Muscle layer of duodenum (tissue), 2 donors: ENCODE results near the gene BICDL2.
A peak's percentile ranks its signal among the peaks of the same experiment; 100 is the strongest.

Experiments
- H3K27ac ChIP-seq: one replicate; pipeline ENCODE4 v1.7.0; 2013; ENCODE audit warnings: mild to moderate bottlenecking, low read length
- H3K27me3 ChIP-seq: one replicate; pipeline ENCODE4 v1.7.0; 2013; ENCODE audit warnings: low read depth, mild to moderate bottlenecking, control low read depth, low read length
- H3K36me3 ChIP-seq, 2 donors: one replicate each; pipeline ENCODE4 v1.7.0; 2013; ENCODE audit warnings: low read length in 2 of 2, control low read depth in 1 of 2, mild to moderate bottlenecking in 1 of 2; ENCODE audit not compliant: insufficient read depth in 2 of 2, control insufficient read depth in 1 of 2
- H3K4me1 ChIP-seq, 2 donors: one replicate each; pipeline ENCODE4 v1.7.0; 2013; ENCODE audit warnings: low read length in 2 of 2, mild to moderate bottlenecking in 2 of 2, control low read depth in 1 of 2, moderate library complexity in 1 of 2; ENCODE audit not compliant: insufficient read depth in 2 of 2, control insufficient read depth in 1 of 2
- H3K4me3 ChIP-seq, 2 donors: one replicate each; pipeline ENCODE4 v1.7.0; 2013; ENCODE audit warnings: low read length in 2 of 2, low read depth in 1 of 2, mild to moderate bottlenecking in 1 of 2
- H3K9me3 ChIP-seq, 2 donors: one replicate each; pipeline ENCODE4 v1.7.0; 2013; ENCODE audit warnings: low read length in 2 of 2, control low read depth in 1 of 2, mild to moderate bottlenecking in 1 of 2; ENCODE audit not compliant: control insufficient read depth in 1 of 2
- donor health status: healthy.

The BICDL2 gene

DNA sequence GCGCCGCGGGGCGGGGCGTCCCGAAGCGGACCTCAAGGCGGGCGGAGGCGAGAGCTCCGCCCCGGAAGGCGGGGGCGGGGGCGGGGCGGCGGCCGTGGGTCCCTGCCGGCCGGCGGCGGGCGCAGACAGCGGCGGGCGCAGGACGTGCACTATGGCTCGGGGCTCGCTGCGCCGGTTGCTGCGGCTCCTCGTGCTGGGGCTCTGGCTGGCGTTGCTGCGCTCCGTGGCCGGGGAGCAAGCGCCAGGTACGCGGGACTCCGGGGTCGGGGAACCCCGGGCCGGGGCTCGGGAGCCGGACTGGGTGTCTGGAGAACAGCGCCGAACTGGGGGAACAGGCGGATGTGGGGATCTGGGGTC, 16.5 kb downstream of the BICDL2 start, which contains the start of gene TNFRSF12A:
Gene TNFRSF12A (plus strand): TSS at position 122 of the 357 bp plus-strand sequence. CDS start 30 bp downstream, at position 152.
- peaks cover 3 to 24% of the 10 kb centered on the region in 2 donors for H3K36me3 ChIP-seq
- H3K27me3 ChIP-seq: peaks cover 14% of the 10 kb centered on the region
- H3K9me3 ChIP-seq: no peaks in the 10 kb centered on the region
- peak within 1 kb of the TSS; percentile 81 to 85 for H3K4me3 ChIP-seq
- H3K27ac ChIP-seq: peak within 1 kb of the TSS; percentile 95
- peaks cover 15 to 34% of the 10 kb centered on the region in 2 donors for H3K4me1 ChIP-seq

DNA sequence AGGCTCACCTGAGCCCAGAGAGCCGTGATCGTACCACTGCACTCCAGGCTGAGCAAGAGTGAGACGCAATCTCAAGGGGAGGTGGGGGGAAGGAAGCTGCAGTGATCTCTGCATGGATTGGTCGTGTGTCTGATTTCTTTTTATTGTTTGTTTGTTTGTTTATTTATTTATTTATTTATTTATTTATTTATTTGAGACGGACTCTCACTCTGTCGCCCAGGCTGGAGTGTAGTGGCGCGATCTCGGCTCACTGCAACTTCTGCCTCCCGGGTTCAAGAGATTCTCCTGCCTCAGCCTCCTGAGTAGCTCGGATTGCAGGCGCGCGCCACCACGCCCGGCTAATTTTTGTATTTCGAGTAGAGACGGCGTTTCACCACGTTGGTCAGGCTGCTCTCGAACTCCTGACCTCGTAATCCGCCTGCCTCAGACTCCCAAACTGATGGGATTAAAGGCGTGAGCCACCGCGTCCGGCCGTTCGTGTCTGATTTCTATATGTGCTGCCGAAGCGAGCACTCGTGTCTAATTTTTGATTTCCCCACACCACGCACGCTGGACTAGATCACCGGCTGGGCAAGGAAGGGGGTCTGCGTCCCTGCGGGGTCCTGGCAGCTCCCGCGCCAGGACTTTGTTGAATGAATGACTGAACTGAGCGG, 17.0 kb downstream of the BICDL2 start:
- Histone ChIP-seq H3K9me3 (no peaks in the 10 kb centered on the region), H3K36me3 (peaks cover 3 to 24% of the 10 kb centered on the region in 2 donors), H3K4me3 (peak overlapping the region; percentile 48 to 81), H3K27ac (no peak overlapping the region), H3K27me3 (peaks cover 14% of the 10 kb centered on the region), H3K4me1 (peaks cover 15 to 34% of the 10 kb centered on the region in 2 donors)

DNA sequence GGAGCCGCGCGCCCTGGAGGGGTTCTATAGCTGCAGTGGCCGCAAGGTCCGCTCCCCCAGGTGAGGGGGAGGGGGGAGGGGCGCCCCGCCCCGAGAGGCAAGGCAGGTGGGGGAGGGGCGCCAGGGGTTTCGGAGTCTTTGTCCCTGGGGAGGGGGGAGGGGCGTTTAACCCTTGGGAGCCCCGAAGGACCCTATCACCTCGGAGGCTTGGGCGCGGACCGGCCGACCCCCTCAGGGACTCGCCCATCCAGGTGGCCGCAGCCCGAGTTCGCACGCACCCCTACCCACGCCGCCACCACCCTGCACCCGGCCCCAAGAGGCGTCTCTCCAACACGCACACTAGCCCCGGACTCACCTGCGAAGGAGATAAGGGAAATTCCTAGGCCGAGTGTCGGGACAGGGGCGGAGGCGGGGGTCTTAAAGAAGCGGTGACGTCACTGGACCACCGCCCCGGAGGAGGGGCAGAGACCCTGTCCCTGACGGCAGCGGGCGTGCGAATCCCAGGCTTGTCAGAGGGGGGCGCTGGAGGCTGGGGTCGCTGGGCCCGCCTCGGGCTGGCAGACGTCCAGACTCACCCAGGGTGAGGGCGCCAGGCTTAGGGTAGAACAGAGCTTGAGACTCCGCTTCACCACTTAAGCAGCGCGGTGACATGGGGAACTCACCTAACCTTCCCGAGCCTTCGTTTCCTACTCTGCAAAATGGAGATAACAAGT, 18.8 kb downstream of the BICDL2 start, which contains the start of gene CLDN6:
Gene CLDN6 (minus strand): TSS at position 390 of the 713 bp plus-strand sequence. CDS start 2,162 bp downstream, outside the sequence.
- Histone ChIP-seq H3K36me3 (peaks cover 3 to 24% of the 10 kb centered on the region in 2 donors), H3K27me3 (peaks cover 18% of the 10 kb centered on the region), H3K27ac (no peak within 1 kb of the TSS), H3K9me3 (no peaks in the 10 kb centered on the region), H3K4me3 (no peak within 1 kb of the TSS), H3K4me1 (peaks cover 11 to 26% of the 10 kb centered on the region in 2 donors)

DNA sequence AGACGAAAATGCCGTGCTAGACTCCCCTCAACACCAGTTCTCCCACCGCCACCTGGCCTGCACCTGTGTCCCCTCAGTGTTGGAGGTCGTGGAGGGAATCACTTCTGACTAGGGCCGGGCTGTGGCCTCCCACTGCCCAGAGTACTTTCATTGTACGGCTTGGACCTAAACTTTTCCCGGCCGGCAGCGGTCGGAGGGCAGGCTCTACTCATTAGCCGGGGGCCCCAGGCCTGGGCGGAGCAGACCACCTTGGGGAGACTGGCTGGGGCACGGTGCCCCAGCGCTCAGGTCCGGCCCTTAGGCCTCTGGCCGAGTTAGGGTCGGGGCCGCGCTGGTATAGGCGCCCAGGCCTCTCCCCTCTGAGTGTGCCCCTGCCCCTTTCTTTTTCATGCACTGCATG, 19.4 kb downstream of the BICDL2 start:
- Histone ChIP-seq H3K4me3 (no peak overlapping the region), H3K27ac (no peak overlapping the region), H3K27me3 (peaks cover 21% of the 10 kb centered on the region), H3K9me3 (no peaks in the 10 kb centered on the region), H3K36me3 (peaks cover 3 to 18% of the 10 kb centered on the region in 2 donors), H3K4me1 (peaks cover 5 to 20% of the 10 kb centered on the region in 2 donors)

DNA sequence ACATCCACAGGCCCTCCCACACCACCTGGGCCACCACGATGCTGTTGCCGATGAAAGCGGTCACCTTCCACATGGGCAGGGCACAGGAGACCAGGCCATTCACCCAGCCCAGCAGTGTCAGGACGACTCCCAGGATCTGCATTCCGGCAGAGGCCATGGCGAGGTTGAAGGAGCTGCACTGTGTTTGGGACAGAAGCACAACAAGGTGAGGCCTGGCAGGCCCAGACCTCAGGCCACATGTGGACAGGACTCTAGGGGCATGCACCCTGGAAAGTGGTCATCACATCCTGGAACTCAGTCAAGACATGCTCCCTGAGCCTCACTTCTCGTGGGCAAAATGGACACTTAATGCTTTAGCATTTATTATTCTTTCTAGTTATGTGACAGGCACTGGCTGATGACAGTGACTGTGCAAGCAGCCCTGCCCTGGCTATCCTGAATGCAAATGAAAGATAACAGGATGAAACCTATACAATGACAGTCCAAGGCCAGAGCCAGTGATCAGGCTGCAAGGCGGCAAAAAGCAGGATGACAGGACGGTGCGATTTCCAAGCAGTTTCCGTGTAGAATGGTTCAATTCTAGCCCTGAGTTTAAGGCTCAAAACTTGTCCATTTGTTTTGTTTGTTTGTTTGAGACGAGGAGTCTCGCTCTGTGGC, 20.8 kb downstream of the BICDL2 start:
- H3K36me3 ChIP-seq: peaks cover 0 to 6% of the 10 kb centered on the region in 2 donors
- H3K27me3 ChIP-seq: peaks cover 28% of the 10 kb centered on the region
- H3K27ac ChIP-seq: no peak overlapping the region
- H3K4me1 ChIP-seq: peaks cover 0 to 12% of the 10 kb centered on the region in 2 donors
- H3K9me3 ChIP-seq: no peaks in the 10 kb centered on the region
- no peak overlapping the region for H3K4me3 ChIP-seq

DNA sequence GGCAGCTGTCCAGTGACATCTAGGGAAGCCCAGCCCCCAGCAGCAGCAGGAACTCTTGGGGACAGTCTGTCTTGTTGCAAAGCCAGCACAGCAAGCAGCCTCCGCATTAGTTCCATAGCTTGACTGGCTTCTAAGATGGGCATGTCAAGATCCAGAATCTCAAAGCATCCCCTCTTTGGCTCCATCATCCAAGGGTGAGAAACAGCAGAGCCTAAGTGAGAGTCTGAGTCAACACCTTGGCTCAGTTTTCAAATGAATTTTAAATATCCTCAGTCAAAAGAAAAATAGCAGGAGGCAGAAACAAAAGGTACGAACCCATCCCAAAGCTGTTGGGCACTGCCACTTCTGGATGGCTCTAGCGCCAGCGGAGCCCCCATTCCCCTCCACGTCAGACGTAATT, 21.8 kb downstream of the BICDL2 start:
- Histone ChIP-seq H3K4me3 (no peak overlapping the region), H3K36me3 (no peaks in the 10 kb centered on the region), H3K27ac (no peak overlapping the region), H3K27me3 (peaks cover 28% of the 10 kb centered on the region), H3K9me3 (no peaks in the 10 kb centered on the region), H3K4me1 (peaks cover 0 to 12% of the 10 kb centered on the region in 2 donors)

DNA sequence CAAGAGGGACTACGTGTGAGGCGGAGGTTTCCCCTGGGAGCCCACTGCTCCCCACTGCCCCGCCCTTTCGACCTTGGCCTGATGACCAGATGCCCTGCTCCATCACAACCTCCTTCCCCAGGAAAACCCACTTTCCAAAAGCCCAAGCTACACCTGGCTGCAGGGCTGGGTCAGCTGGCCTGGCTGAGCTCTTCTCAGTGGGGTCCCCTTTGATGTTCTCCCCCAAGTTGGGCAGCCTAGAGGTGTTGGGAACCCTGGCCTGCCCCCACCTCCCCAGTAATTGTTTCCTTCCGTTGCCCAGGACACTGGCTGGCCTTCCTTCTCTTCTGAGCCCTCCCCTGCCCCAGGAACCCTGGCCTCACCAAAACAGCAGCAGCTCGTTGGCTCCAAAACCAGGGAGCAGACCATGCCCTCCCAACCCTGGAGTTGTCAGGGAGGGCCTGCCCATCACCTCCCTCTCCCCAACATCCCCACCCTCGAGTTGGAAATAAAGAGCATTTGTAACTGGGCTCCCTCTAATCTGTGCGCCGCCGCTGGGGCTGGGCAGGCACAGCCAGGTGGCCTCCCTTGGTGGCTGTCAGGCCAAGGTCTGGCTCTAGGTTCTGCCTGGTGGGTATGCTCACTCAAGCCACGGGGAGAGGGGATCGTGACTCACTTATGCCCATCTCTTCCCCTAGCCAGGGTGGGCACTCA, 22.6 kb downstream of the BICDL2 start:
- Histone ChIP-seq H3K27ac (no peak overlapping the region), H3K4me3 (no peak overlapping the region), H3K36me3 (no peaks in the 10 kb centered on the region), H3K9me3 (no peaks in the 10 kb centered on the region), H3K27me3 (peaks cover 28% of the 10 kb centered on the region), H3K4me1 (peaks cover 0 to 8% of the 10 kb centered on the region in 2 donors)

DNA sequence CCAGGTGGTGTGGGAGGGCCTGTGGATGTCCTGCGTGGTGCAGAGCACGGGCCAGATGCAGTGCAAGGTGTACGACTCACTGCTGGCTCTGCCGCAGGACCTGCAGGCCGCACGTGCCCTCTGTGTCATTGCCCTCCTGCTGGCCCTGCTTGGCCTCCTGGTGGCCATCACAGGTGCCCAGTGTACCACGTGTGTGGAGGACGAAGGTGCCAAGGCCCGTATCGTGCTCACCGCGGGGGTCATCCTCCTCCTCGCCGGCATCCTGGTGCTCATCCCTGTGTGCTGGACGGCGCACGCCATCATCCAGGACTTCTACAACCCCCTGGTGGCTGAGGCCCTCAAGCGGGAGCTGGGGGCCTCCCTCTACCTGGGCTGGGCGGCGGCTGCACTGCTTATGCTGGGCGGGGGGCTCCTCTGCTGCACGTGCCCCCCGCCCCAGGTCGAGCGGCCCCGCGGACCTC, 23.2 kb downstream of the BICDL2 start:
- Histone ChIP-seq H3K27me3 (peaks cover 28% of the 10 kb centered on the region), H3K36me3 (no peaks in the 10 kb centered on the region), H3K4me1 (peaks cover 0 to 12% of the 10 kb centered on the region in 2 donors), H3K9me3 (no peaks in the 10 kb centered on the region), H3K27ac (no peak overlapping the region), H3K4me3 (no peak overlapping the region)

DNA sequence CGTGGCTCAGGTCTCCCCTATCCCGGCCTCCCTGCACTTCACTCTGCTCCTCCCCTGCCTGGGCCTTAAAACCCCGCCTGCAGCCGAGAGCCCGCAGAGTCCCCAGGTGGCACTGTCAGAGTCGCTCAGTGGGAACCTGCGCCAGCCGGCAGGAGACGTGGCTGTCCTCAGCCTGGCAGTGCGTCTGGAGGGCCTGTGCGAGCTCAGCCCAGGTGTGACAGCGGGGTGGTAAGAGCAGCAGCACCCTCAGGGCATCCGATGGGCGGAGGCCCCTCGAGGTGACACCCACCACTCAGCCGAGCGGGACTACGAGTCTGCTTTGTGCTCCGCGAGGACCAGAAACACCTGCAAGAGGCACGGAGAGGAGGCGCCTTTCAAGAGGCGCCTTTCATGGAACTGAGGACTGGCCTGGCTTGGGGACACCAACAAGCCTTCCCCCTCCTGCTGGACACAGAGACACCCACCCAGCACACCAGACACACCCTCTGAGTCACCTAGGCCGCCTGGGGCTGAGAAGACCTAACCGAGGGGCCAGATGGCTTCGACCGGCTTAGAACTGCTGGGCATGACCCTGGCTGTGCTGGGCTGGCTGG, 23.8 kb downstream of the BICDL2 start, which contains the start of gene CLDN9:
Gene CLDN9 (plus strand): TSS at position 96 of the 593 bp plus-strand sequence. CDS start 440 bp downstream, at position 536.
- Histone ChIP-seq H3K36me3 (no peaks in the 10 kb centered on the region), H3K9me3 (no peaks in the 10 kb centered on the region), H3K4me1 (peaks cover 5 to 7% of the 10 kb centered on the region in 2 donors), H3K27ac (no peak within 1 kb of the TSS), H3K27me3 (peaks cover 24% of the 10 kb centered on the region), H3K4me3 (no peak within 1 kb of the TSS)

DNA sequence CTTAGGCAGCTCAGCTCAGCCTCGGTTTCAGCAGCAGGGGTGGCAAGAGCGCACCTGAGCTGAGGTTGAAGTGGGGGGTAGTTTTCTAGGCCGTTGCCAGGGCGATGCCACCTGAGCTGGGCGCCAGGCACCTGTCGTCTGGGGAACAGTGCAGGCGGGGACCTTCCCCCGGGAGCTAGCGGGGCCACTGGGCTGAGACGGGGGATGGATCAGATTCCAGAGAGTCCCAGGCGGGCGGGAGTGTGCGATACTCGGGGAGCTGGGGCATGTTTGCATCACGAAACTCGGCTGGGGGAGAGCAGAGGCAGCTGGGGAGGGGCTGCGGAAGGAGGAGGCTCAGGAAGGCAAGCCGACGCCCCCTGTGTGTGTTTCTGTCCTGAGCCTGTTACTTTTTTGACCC, 24.5 kb downstream of the BICDL2 start:
- Histone ChIP-seq H3K4me1 (peaks cover 3 to 5% of the 10 kb centered on the region in 2 donors), H3K36me3 (no peaks in the 10 kb centered on the region), H3K27me3 (peaks cover 18% of the 10 kb centered on the region), H3K4me3 (no peak overlapping the region), H3K9me3 (no peaks in the 10 kb centered on the region), H3K27ac (no peak overlapping the region)
